Measurements from ENCODE around the gene ZNF516.

The ZNF516 gene

GRCh38 chr18:76468345-76469304, 26.4 kb downstream of the ZNF516 start:
- no peak for DNase-seq (ENCODE audit: low read depth)

- DNase-seq (ENCODE audit: low read depth): no peak
Measured at GRCh38 chr18:76467371-76468190, 27.5 kb downstream of the ZNF516 start.

GRCh38 chr18:76466410-76466991, 28.5 kb downstream of the ZNF516 start:
- no peak for DNase-seq (ENCODE audit: low read depth)

- no peak for DNase-seq (ENCODE audit: low read depth)
Measured at GRCh38 chr18:76465630-76466409, 29.2 kb downstream of the ZNF516 start.

- DNase-seq (ENCODE audit: low read depth): no peak
Measured at GRCh38 chr18:76464281-76465259, 30.5 kb downstream of the ZNF516 start.

GRCh38 chr18:76463872-76464271, 31.2 kb downstream of the ZNF516 start:
- DNase-seq (ENCODE audit: low read depth): no peak

- DNase-seq (ENCODE audit: low read depth): no peak
Measured at GRCh38 chr18:76463358-76463757, 31.7 kb downstream of the ZNF516 start.

- no peak for DNase-seq (ENCODE audit: low read depth)
Measured at GRCh38 chr18:76462326-76462694, 32.7 kb downstream of the ZNF516 start.

- no peak for DNase-seq (ENCODE audit: low read depth)
Measured at GRCh38 chr18:76461692-76462325, 33.2 kb downstream of the ZNF516 start.

GRCh38 chr18:76461148-76461547, 33.9 kb downstream of the ZNF516 start:
- no peak for DNase-seq (ENCODE audit: low read depth)

- DNase-seq (ENCODE audit: low read depth): no peak
Measured at GRCh38 chr18:76460482-76460881, 34.6 kb downstream of the ZNF516 start.

- no peak for DNase-seq (ENCODE audit: low read depth)
Measured at GRCh38 chr18:76459687-76460350, 35.2 kb downstream of the ZNF516 start.

GRCh38 chr18:76459312-76459686, 35.7 kb downstream of the ZNF516 start:
- no peak for DNase-seq (ENCODE audit: low read depth)

- DNase-seq (ENCODE audit: low read depth): no peak
Measured at GRCh38 chr18:76458522-76459311, 36.3 kb downstream of the ZNF516 start.

- DNase-seq (ENCODE audit: low read depth): no peak
Measured at GRCh38 chr18:76457957-76458356, 37.1 kb downstream of the ZNF516 start.

- no peak for DNase-seq (ENCODE audit: low read depth)
Measured at GRCh38 chr18:76457475-76457874, 37.6 kb downstream of the ZNF516 start.

GRCh38 chr18:76456823-76457222, 38.2 kb downstream of the ZNF516 start:
- no peak for DNase-seq (ENCODE audit: low read depth)

GRCh38 chr18:76456018-76456750, 38.9 kb downstream of the ZNF516 start:
- DNase-seq (ENCODE audit: low read depth): no peak
